Naive thymus-derived CD4-positive, alpha-beta T cell (primary cell): Measurements from ENCODE around the gene GPSM3. TPM values are rescaled to one million over a fixed set of nuclear protein-coding genes. Genes with fewer than 3 reads are reported as not detected.

Experiments used
- ATAC-seq: fragments of 150-1000 bp; cut with Tn5 transposase; 2 replicates; pipeline ENCODE4 v1.10.0; 2021; ENCODE audit warnings: mild to moderate bottlenecking, moderate library complexity
- CTCF ChIA-PET: fragments of 350-600 bp; sonication (Branson Sonifier 250); formaldehyde crosslinking; loops from one replicate; lab custom pipeline; 2021; ENCODE audit warnings: antibody characterized with exemption; lab: Charles Lee
- POLR2A ChIA-PET: fragments of 350-600 bp; sonication (Branson Sonifier 250); formaldehyde crosslinking; loops from one replicate; lab custom pipeline; 2021; ENCODE audit warnings: antibody characterized with exemption, inconsistent platforms; lab: Charles Lee
- DNase-seq, 9 donors: peaks; one replicate each; pipeline versions ENCODE4 v3.0.0 to v3.0.0-alpha.2; 2020 to 2022; ENCODE audit warnings: mixed read lengths in 1 of 9
- H3K27ac ChIP-seq: one replicate; pipeline ENCODE4 v1.7.0; 2013; ENCODE audit warnings: mild to moderate bottlenecking, low read depth, low read length, moderate library complexity
- H3K27me3 ChIP-seq, 2 donors: one replicate each; pipeline ENCODE4 v1.7.0; 2013; ENCODE audit warnings: low read length in 2 of 2, mild to moderate bottlenecking in 2 of 2, moderate library complexity in 2 of 2; ENCODE audit not compliant: control insufficient read depth in 2 of 2, insufficient read depth in 2 of 2
- H3K36me3 ChIP-seq, 3 experiments: 1 replicate in 2 of 3; 2 replicates in 1 of 3; pipeline ENCODE4 v1.7.0; 2013; ENCODE audit warnings: low read length in 3 of 3, mild to moderate bottlenecking in 3 of 3, moderate library complexity in 1 of 3; ENCODE audit not compliant: insufficient read depth in 3 of 3, control insufficient read depth in 2 of 3
- H3K4me1 ChIP-seq, 2 donors: one replicate each; pipeline ENCODE4 v1.7.0; 2013; ENCODE audit warnings: low read length in 2 of 2, mild to moderate bottlenecking in 2 of 2, moderate library complexity in 1 of 2; ENCODE audit not compliant: control insufficient read depth in 2 of 2, insufficient read depth in 2 of 2
- H3K4me3 ChIP-seq: 2 replicates; pipeline ENCODE4 v1.7.0; 2013; ENCODE audit warnings: mild to moderate bottlenecking, low read length
- H3K9me3 ChIP-seq, 3 experiments: 1 replicate in 2 of 3; 2 replicates in 1 of 3; pipeline ENCODE4 v1.7.0; 2013; ENCODE audit warnings: low read length in 3 of 3; ENCODE audit not compliant: control insufficient read depth in 2 of 3
- H3K27ac Mint-ChIP-seq, 9 donors: one replicate each; pipeline ENCODE4 v1.8.0; 2020 to 2022; ENCODE audit warnings: mixed read lengths in 9 of 9, mild to moderate bottlenecking in 8 of 9, moderate library complexity in 5 of 9, inconsistent platforms in 2 of 9
- H3K27me3 Mint-ChIP-seq, 5 donors: one replicate each; pipeline ENCODE4 v1.8.0; 2021 to 2022; ENCODE audit warnings: mixed read lengths in 5 of 5, mild to moderate bottlenecking in 1 of 5
- H3K36me3 Mint-ChIP-seq, 5 donors: one replicate each; pipeline ENCODE4 v1.8.0; 2020 to 2022; ENCODE audit warnings: mixed read lengths in 5 of 5, mild to moderate bottlenecking in 3 of 5, inconsistent platforms in 1 of 5
- H3K4me1 Mint-ChIP-seq, 7 donors: one replicate each; pipeline ENCODE4 v1.8.0; 2020 to 2022; ENCODE audit warnings: mixed read lengths in 7 of 7, mild to moderate bottlenecking in 3 of 7, inconsistent platforms in 1 of 7
- H3K4me3 Mint-ChIP-seq, 10 donors: one replicate each; pipeline ENCODE4 v1.8.0; 2020 to 2022; ENCODE audit warnings: mild to moderate bottlenecking in 10 of 10, mixed read lengths in 10 of 10, moderate library complexity in 6 of 10, inconsistent platforms in 2 of 10
- H3K9me3 Mint-ChIP-seq, 11 donors: one replicate each; pipeline ENCODE4 v1.8.0; 2020 to 2022; ENCODE audit warnings: mixed read lengths in 11 of 11, mild to moderate bottlenecking in 4 of 11, inconsistent platforms in 1 of 11, moderate library complexity in 1 of 11
- intact Hi-C, 2 donors: fragments of 100-400 bp; cut with micrococcal nuclease; formaldehyde crosslinking; loops; one replicate each; pipeline ENCODE4 v1.15.1; 2023
- polyA plus RNA-seq, 2 donors: library from polyadenylated mRNA; unstranded; fragments of 300-500 nt; fragmentation: Illumina TruSeq; gene quantifications; one replicate each; pipeline ENCODE4 v1.2.3, GENCODE V29; 2021
- total RNA-seq, 6 experiments: library from RNA in 5 of 6; stranded (reverse) in 5 of 6; gene quantifications; 1 replicate in 5 of 6; 2 replicates in 1 of 6; pipeline ENCODE4 v1.2.3 and lab custom pipeline; 2021 to 2026

The GPSM3 gene
- total and polyA plus RNA-seq, 7 experiments from 2014 or later: 148 to 325 (median 271) TPM

GRCh38 chr6:32151181-32151862 is 41.1 kb downstream of the GPSM3 start:
- Histone ChIP-seq H3K4me3 (peak overlapping the region; percentile 48), H3K9me3 (no peaks in the 10 kb centered on the region), H3K36me3 (no peaks in the 10 kb centered on the region), H3K27ac (peak overlapping the region; percentile 62), H3K27me3 (no peaks in the 10 kb centered on the region), H3K4me1 (peaks cover 10 to 35% of the 10 kb centered on the region in 2 donors)
- H3K4me1 Mint-ChIP-seq: peaks cover 49 to 73% (median 70%) of the 10 kb centered on the region in 7 donors
- H3K36me3 Mint-ChIP-seq: peaks cover 0 to 5% (median 2%) of the 10 kb centered on the region in 5 donors
- H3K4me3 Mint-ChIP-seq: peak overlapping the region; percentile 41 to 100 (median 86)
- intact Hi-C loops: no loop called here
- no peak for ATAC-seq
- peaks cover 0 to 5% (median 0%) of the 10 kb centered on the region in 11 donors for H3K9me3 Mint-ChIP-seq
- peaks cover 0 to 57% (median 12%) of the 10 kb centered on the region in 5 donors for H3K27me3 Mint-ChIP-seq
- peak overlapping the region in 8 of 9 donors; percentile 55 to 87 (median 75) for H3K27ac Mint-ChIP-seq
- CTCF ChIA-PET: interaction anchor here (0.8 kb wide), 1 partner anchor 22 kb away, joined by 3 read pairs; no protein-coding TSS in a partner anchor
- DNase-seq: peak in 5 of 9 donors; percentile 30 to 41 (median 38)
- POLR2A ChIA-PET: interaction anchor here (0.6 to 2.0 kb wide), 6 partner anchors 14 to 192 kb away, joined by 3 to 7 read pairs (median 3); partner anchors contain the start of genes ATF6B, EGFL8, FKBPL and GPSM3

GRCh38 chr6:32149932-32150870 is 42.2 kb downstream of the GPSM3 start:
- Histone ChIP-seq H3K4me3 (no peak overlapping the region), H3K4me1 (peaks cover 6 to 30% of the 10 kb centered on the region in 2 donors), H3K36me3 (no peaks in the 10 kb centered on the region), H3K9me3 (no peaks in the 10 kb centered on the region), H3K27me3 (no peaks in the 10 kb centered on the region), H3K27ac (no peak overlapping the region)
- Mint-ChIP-seq H3K9me3 (peaks cover 0 to 5% (median 0%) of the 10 kb centered on the region in 11 donors), H3K27me3 (peaks cover 0 to 62% (median 12%) of the 10 kb centered on the region in 5 donors), H3K27ac (peak overlapping the region; percentile 33 to 87 (median 67)), H3K36me3 (peaks cover 0 to 5% (median under 1%) of the 10 kb centered on the region in 5 donors), H3K4me3 (peak overlapping the region; percentile 51 to 100 (median 86)), H3K4me1 (peaks cover 47 to 65% (median 62%) of the 10 kb centered on the region in 7 donors)
- ChIA-PET CTCF (no interaction called here), POLR2A (interaction anchor here (0.6 to 2.0 kb wide), 3 partner anchors 41 to 43 kb away, joined by 3 to 7 read pairs (median 3); partner anchors contain the start of gene GPSM3)
- DNase-seq (no peak), ATAC-seq (no peak)
- intact Hi-C loops: loop anchor here in 1 of 2 donors (10.0 kb wide), 1 partner anchor 95 kb away; no protein-coding TSS in a partner anchor

- Histone ChIP-seq H3K9me3 (no peaks in the 10 kb centered on the region), H3K36me3 (no peaks in the 10 kb centered on the region), H3K4me1 (peaks cover 0 to 24% of the 10 kb centered on the region in 2 donors), H3K27me3 (no peaks in the 10 kb centered on the region), H3K27ac (peak overlapping the region; percentile 47), H3K4me3 (peak overlapping the region; percentile 30)
- Mint-ChIP-seq H3K36me3 (peaks cover 0 to 5% (median 0%) of the 10 kb centered on the region in 5 donors), H3K27ac (peak overlapping the region; percentile 46 to 91 (median 85)), H3K4me3 (peak overlapping the region; percentile 75 to 95 (median 88)), H3K4me1 (peaks cover 37 to 56% (median 52%) of the 10 kb centered on the region in 7 donors), H3K9me3 (peaks cover 0 to 5% (median 0%) of the 10 kb centered on the region in 11 donors), H3K27me3 (peaks cover 0 to 62% (median 12%) of the 10 kb centered on the region in 5 donors)
- ChIA-PET POLR2A (interaction anchor here (0.6 to 1.0 kb wide), 4 partner anchors 9 to 806 kb away, joined by 3 to 5 read pairs (median 3); no protein-coding TSS in a partner anchor), CTCF (interaction anchor here (1.2 to 1.4 kb wide), 2 partner anchors 45 to 100 kb away, joined by 3 to 5 read pairs; no protein-coding TSS in a partner anchor)
- DNase-seq: no peak
- peak; percentile 19 for ATAC-seq
- intact Hi-C loops: loop anchor here in 1 of 2 donors (10.0 kb wide), 1 partner anchor 96 kb away; no protein-coding TSS in a partner anchor
Observed at GRCh38 chr6:32149092-32149755, 43.2 kb downstream of the GPSM3 start.

GRCh38 chr6:32148289-32149091 is 44.0 kb downstream of the GPSM3 start:
- H3K4me3 Mint-ChIP-seq: peak overlapping the region; percentile 75 to 91 (median 86)
- Histone ChIP-seq H3K27ac (peak overlapping the region; percentile 47), H3K36me3 (no peaks in the 10 kb centered on the region), H3K4me3 (peak overlapping the region; percentile 30), H3K27me3 (no peaks in the 10 kb centered on the region), H3K4me1 (peaks cover 0 to 22% of the 10 kb centered on the region in 2 donors), H3K9me3 (no peaks in the 10 kb centered on the region)
- H3K36me3 Mint-ChIP-seq: peaks cover 0 to 5% (median 0%) of the 10 kb centered on the region in 5 donors
- H3K27ac Mint-ChIP-seq: peak overlapping the region; percentile 46 to 91 (median 85)
- peak; percentile 91 for ATAC-seq
- intact Hi-C loops: loop anchor here (1.0 to 10.0 kb wide), 4 partner anchors 18 to 96 kb away; partner anchors contain the start of genes AGPAT1 (in 1 of the 2) and FKBPL (in 1 of the 2)
- peaks cover 0 to 62% (median 12%) of the 10 kb centered on the region in 5 donors for H3K27me3 Mint-ChIP-seq
- peaks cover 0 to 5% (median 0%) of the 10 kb centered on the region in 11 donors for H3K9me3 Mint-ChIP-seq
- peak; percentile 62 to 82 (median 72) for DNase-seq
- H3K4me1 Mint-ChIP-seq: peaks cover 37 to 49% (median 46%) of the 10 kb centered on the region in 7 donors
- ChIA-PET POLR2A (interaction anchor here (0.6 to 1.0 kb wide), 5 partner anchors 10 to 806 kb away, joined by 3 to 5 read pairs (median 3); no protein-coding TSS in a partner anchor), CTCF (interaction anchor here (0.6 to 1.4 kb wide), 3 partner anchors 46 to 201 kb away, joined by 3 to 5 read pairs (median 4); no protein-coding TSS in a partner anchor)
